ENCODE data around the gene MRGPRG.

The MRGPRG gene

DNA sequence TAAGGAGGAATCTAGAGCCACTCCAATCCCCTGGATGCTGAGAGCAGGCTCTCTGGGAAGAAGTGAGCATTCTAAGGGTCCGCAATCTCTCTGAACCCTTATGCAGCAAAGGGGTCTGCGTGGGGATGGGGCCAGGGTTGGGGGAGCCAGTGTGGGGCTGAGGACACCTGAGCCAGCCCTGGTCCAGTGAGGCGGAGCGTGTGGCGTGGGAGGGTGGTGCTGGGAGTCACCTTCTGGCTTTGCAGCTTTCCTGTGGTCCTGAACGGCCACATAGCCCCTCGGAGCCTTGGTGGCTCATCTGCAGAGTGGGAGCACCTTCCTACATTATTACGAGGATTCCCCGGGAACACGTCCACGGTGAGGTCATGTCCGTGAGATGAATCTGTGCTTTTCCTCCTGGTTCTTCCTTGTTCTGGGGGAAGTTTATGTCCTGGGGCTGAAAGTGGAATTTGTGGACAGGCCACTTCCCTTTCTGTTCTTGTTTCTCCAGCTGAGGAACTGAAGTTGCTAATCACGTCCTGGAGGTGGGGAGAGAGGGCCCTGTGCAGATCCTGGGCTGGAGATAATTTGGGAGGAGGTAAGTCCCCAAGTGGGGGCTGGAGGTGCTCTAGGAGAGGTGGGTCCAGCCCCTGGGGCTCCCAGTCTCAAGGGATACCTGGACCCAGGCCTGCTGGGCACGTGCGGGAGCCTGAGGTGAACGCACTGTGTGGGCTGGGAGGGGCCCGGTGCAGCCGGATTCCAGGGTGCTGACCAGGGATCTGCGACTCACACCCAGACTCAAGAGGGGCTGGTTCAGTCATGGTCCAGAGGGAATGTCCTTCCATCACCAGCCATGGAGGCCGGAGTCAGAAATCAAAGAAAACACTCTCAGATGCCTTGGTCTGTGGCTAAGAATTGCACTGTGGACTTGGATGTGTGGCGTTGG, 7.5 kb upstream of the MRGPRG start:
- no peak for DNase-seq (ENCODE audit: low read depth in 1 of 2, low spot score in 1 of 2)

DNA sequence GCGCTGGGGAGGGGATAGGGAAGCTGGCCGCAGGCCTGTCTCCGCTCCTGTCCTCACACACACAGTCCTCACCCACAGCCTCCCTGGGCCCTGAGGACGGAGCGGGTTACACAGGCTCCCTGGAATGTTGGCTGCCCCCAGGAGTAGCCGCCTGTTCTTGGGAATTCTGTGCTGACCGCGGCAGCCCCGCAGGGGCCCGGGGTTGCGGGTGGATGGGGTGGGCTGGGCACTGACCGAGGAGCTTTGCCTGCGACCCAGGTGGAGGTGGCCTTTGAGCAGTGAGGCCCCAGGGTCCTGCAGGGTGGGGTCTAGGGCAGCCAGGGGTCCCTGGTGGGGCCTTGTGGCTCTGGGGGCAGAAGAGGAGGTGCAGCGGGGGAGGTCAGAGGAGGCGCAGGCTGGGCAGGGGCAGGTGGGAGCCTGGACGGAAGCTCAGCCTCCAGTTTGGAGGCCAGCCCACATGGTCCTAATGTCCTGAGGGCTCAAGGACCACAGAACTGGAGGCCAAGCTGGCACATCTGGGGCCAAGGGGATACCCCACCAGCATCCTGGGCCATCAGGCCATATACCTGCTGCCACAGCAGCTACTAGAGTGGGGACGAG, 6.6 kb upstream of the MRGPRG start:
- DNase-seq (ENCODE audit: low read depth in 1 of 2, low spot score in 1 of 2): no peak

DNA sequence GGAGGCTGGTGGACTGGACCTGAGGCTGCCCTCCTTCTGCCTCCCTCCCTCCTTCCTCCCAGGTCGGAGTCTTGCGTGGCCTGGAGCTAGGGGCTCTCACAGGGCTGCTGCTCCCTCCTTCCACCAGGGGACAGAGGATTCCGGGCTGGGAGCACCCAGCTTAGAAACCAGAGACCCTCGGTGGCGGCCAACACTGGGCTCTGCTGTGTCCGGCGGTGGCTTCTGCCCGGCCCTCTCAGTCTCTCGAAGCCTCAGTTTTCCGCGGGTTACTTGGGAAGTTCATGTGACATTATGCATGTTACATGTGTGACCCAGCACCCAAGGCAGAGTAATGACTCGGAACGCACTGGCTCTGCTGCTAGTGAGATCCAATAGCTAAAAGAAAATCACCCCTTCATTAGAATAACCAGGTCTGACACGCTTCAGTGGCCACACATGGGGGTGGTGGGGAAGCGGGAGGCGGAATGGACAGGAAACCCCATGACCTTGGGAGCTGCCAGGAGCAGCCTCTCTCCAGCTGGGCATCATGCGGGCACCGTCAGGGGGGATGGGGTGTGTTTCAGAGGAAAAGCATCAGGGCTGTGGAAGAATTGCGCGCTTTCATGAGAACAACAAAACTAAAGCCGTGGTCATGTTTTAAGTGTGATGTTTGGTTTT, 5.9 kb upstream of the MRGPRG start:
- no peak for DNase-seq (ENCODE audit: low read depth in 1 of 2, low spot score in 1 of 2)

GRCh38 chr11:3223932-3224381, 5.3 kb upstream of the MRGPRG start:
- no peak for DNase-seq (ENCODE audit: low read depth in 1 of 2, low spot score in 1 of 2)

GRCh38 chr11:3222941-3223915, 4.6 kb upstream of the MRGPRG start:
- no peak for DNase-seq (ENCODE audit: low read depth in 1 of 2, low spot score in 1 of 2)

- no peak for DNase-seq (ENCODE audit: low read depth in 1 of 2, low spot score in 1 of 2)
These were observed 3.6 kb upstream of the MRGPRG start for GRCh38 chr11:3222003-3222855.

GRCh38 chr11:3221408-3222002, 2.9 kb upstream of the MRGPRG start:
- DNase-seq (ENCODE audit: low read depth in 1 of 2, low spot score in 1 of 2): no peak

DNA sequence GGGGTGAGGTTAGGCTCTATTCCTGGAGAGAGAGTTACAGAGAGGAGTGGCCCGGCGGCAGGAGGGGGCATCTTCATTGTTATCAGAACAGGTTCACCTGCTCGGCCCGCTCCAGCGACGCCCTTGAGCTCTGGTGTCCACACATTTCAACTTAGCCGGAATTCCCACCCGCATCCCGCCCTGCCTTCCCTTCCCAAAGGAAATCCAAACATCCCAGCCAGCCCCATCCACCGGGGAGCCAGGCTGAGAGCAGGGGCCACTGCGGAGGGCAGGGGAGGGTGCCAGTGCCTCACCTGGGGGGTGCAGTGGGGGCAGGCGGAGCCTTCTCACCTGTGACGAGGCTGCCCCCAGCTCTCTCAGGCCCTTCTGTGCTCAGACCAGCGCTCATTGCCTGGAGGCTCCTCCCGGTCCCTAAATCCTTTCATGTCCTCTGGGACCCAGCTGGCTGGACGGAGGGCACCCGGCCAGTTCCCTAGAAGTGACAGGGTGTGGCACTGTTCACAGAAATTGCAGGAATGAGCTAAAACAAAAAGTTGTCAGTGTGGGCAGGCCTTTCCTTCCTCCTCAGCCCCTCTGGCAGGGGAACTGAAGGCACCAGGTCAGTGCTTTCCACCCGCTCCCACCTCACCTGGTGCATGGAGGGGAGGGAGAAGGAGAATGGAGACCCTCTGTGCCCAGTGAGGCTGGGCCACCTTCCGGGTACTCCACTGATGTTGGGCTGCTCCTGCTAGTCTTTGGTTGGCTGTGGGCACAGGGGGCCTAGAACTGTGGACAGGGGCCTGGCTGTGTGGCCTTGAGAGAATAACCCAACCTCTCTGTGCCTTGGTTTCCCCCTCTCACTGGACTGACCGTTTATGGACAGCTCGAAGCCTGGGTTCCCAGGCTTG, 2.2 kb upstream of the MRGPRG start:
- no peak for DNase-seq (ENCODE audit: low read depth in 1 of 2, low spot score in 1 of 2)

DNA sequence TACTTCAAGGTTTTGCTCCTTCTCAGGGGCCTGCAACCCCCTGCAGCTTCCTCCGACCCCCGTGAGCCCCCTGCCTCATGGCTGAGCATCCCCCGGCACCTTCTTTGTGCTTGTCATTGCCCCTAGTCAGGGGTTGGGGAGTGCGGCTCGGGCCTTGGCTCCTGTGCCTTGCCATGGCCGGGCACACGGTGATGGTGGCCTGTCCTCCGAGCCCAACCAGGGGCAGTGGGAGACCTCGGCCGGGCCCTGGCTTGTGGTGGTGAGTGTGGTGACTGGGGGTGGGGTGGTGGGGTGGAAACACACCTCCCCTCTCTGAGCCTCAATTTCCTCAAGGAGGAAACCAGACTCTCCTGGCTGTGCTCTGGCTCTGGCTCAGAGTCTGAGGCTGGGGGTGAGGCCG, 1.5 kb upstream of the MRGPRG start:
- no peak for DNase-seq (ENCODE audit: low read depth in 1 of 2, low spot score in 1 of 2)

GRCh38 chr11:3219281-3219892, 774 bp upstream of the MRGPRG start:
- DNase-seq (ENCODE audit: low read depth in 1 of 2, low spot score in 1 of 2): no peak

DNA sequence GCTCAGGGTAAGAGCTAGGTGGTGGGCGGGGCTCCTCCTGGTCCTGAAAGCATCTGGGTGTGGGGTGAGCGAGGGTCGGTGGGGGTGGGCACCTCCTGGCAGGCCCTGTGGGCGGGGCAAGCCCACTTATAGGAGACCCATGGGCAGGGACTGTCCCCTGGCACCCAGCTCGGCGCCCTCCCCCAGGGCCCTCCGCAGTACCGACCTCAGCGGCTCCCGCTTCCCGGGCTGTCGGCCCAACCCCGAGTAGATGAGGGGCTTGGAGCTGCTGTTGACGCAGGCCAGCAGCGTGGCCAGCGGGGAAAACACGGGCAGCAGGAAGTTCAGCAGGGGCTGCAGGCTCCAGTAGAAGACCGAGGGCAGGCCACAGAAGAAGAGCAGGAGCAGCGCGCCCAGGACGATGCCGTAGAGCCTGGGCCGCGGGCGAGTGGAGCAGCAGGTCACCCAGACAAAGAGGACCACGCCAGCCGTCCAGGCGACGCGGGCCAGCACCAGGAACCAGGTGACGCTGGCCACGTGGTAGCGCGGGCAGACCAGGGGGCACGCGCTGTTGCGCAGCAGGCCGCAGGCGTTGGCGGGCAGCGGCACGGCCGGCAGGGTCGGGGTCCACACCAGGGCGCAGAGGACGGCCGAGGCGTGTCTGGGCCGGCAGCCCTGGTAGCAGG, 663 bp downstream of the MRGPRG start:
- no peak for DNase-seq (ENCODE audit: low read depth in 1 of 2, low spot score in 1 of 2)

- DNase-seq (ENCODE audit: low read depth in 1 of 2, low spot score in 1 of 2): no peak
These were observed 2.5 kb downstream of the MRGPRG start for GRCh38 chr11:3216027-3216525.

DNA sequence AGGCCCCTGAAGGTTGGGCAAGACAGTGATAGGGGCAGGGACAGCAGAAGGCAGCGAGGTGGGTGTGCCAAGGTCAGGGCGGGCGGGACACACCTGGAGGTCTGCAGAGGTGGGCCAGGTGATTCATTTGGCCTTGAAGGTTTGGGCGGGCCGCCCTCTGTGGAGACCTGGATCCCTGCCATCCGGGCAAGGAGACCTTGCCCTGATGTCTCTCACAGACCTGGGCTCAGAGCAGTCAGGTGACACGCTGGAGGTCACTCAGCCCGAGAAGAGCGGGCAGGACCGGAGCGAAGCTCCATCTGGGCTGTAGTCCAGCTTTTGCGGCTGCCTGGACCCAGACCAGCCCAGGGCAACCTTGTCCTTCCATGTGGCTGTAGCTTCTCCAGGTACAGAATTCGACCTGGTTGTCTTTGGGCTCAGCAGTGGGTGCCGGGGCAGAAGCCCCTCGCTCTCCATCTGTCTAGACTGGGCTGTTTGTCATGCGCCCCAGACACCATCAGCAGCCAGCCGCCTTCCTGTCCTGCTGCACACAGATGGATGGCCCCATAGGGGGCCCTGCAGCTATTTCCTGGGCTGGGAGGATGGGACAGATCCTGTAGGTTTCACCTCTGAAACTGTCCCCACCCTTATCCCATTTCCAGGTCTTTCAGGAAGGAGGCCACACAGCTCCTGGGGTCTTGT, 3.1 kb downstream of the MRGPRG start:
- DNase-seq (ENCODE audit: low read depth in 1 of 2, low spot score in 1 of 2): no peak

DNA sequence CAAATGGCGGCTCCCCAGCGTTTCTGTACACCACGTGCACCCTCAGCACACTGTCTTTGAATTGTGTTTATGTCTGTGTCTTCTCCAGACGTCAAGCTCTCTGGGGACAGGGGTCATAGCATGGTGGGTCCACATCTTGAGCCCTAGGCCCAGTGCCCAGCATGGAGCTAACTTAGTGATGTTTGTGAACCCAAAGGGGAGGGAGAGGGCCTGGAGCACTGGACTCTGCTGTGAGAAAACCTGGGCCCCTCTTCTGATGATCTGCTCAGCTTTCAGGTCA, 4.3 kb downstream of the MRGPRG start:
- DNase-seq (ENCODE audit: low read depth in 1 of 2, low spot score in 1 of 2): no peak

DNA sequence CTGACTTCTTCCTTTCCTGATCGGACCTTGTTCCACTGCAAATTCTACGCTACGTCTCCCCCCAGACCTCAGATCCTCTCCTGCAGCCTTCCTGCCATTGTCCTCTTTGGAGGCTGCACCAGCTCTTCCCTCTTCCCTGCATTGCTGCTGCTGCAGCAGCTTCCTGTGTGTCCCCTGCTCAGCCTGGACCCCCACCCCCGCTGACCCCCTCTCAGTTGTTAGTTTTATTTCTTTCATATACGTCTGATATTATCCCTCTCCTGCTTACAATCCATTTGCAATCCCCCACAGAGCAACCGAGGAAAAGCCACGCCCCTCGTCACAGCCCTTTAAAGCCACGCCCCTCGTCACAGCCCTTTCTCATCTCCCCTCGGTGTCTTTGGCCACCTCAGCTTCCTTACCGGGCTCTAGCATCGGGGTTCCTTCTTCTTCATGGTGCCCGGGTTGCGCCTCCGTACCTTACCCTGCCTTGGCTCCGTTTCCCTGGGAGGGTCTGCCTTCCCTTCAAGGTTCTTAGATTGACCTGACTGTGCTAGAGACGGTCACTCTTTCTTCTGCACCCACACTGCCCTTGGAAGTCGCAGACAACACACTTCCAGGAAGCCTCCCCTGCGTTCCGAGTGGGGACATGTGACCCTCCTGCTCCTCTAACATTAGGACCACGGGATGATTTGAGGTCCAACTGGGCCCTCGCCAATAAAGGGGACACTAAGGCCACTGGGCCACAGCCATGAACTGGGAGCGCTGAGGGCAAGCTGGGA, 4.8 kb downstream of the MRGPRG start:
- DNase-seq (ENCODE audit: low read depth in 1 of 2, low spot score in 1 of 2): no peak

DNA sequence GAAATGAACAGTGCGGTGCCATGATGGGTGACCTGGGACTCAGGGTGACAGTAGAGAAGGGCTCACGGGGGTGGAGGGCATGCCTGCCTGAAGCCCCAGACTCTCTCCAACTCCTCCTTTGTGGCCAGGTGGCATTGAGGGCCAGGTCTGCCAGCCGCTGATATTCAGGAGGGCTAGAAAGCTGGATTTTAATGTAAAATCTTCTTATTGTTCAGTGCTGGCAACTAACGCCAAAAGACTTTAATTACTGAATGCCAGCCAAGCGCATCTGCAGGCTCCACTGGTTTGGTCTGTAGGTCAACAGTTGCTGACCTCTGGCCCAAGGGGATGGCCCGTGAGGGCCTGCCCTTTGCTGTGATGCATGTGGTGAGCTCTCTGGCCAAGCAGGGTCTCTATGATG, 10.3 kb downstream of the MRGPRG start:
- DNase-seq (ENCODE audit: low read depth in 1 of 2, low spot score in 1 of 2): no peak
